Superior temporal gyrus (tissue), 1 donor: ENCODE measurements around the gene COL6A2.
"Not testable (repeated sequence)": the region's sequence is repeated elsewhere in the genome, so short reads cannot be mapped to it uniquely, and the experiment has no call there.

Source experiments
- DNase-seq: peaks from one replicate; pipeline ENCODE4 v3.0.0-alpha.2; 2016; ENCODE audit errors: extremely low spot score

COL6A2 gene

DNA sequence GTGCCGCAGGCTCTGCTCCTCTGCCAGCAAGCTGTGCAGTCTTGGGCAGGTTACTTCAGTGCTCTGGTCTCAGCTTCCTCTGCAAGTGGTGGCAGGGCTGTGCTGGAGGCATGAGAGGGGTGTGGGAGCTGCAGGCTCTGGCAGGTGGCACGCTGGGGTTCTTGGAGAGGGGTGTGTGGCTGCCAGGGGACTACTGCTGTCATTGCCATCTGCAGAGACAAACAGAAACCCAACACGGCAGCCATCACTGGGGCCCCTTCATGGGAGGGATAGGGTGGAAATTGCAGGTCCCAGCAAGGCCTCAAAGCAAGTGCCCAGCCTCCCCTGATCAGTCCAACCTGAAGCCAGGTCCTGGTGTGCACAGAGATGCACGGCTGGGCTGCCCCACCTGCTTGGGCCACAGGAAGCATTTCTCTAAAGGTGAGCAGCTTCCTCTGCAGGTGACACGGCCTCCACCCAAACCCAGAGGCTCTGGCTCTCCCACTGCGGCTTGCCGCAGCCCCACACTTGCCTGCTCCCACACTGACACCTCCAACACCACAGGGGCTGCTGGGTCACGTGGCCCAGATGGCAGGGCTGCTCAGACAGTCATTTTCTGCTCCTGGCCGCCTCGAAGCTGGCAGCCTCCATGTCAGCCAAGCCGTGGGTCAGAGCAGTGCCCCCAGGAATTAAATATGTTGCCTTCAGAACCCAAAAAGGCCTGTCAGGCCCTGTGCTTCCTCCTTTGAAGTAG is 4.1 kb upstream of the COL6A2 start:
- no peak for DNase-seq

DNA sequence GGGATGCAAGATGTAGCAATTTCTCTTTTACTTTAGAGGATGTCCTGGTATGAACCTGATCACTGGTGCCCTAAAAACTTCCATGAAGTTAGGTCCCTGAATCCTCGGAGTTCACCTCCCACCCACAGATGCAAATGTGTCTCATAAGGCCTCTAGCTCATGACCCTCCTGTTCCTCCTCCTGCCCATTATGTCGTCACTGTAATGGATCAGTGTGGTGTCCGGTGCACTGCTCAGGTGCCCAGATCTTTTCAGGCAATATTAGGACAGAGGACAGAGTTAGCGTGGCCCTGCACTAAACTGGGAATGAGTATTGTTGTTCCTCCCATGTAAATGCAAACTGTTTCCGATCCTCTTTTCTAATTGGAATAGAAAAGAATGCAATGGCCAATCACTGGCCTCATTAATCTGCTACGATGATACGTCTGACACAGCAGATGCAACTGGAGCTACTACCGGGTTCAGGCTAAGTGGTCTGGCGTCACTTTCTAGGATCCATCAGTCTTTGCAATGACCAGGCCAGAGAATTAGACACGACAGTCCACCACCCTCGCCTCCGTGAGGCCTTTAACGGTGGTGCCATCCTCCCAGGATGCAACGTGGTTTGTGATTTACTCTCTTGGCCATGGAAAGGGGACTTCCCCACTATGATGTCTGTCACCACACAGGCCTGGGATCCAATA is 3.4 kb upstream of the COL6A2 start:
- DNase-seq, result no peak

- DNase-seq, result no peak
Measured at GRCh38 chr21:46095083-46095719, 2.7 kb upstream of the COL6A2 start.

GRCh38 chr21:46095814-46096595 is 1.9 kb upstream of the COL6A2 start:
- no peak for DNase-seq

DNA sequence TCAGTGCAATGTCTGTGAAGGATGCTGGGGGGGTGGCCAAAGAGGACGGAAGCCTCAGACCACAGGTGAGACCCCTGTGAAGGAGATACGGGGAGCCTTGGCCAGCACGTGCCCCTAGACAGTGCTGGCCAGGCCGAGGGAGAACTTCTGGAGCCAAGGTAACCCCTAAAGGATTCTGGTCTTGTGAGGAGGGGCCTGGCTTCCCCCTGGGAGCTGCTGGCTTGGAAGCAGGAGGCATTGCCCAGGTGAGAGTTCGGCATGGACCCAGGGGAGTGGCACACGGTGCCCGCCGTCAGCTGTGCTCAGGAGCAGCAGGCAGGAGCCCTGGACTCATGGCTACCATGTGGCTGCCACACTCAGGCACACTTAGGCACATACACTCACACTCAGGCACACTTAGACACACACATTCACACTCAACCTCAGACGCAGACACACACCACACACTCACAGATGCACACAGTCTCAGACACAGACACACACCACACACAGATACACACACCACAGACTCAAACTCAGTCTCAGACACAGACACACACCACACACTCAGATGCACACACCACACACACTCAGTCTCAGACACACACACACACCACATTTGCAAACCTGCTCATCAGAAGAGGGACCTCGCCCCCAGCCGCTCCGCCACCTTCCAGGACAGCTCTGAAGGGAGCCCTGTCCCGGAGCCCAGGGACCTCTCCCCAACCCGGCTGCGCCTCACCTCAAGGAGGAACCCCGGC is 1.1 kb upstream of the COL6A2 start:
- DNase-seq, result no peak

- DNase-seq, result no peak
Measured at GRCh38 chr21:46098303-46099141, 610 bp downstream of the COL6A2 start.

- DNase-seq, result no peak
Measured at GRCh38 chr21:46099476-46099875, 1.6 kb downstream of the COL6A2 start.

DNA sequence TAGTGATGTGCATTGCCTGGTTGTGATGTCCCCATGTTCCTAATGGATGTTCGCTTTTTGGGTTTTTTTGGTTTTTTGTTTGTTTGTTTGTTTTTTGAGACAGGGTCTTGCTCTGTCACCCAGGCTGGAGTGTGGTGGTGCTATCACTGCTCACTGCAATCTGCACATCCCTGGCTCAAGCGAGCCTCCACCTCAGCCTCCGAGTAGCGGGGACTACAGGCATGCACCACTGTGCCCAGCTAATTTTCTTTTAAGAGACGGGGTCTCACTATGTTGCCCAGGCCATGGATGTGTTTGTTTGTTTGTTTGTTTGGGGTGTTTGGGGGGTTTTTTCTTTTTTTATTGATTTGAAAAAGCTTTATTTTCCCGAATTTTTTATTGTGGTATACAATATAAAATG is 2.1 kb downstream of the COL6A2 start:
- DNase-seq, result no peak

- DNase-seq, result no peak
Measured at GRCh38 chr21:46100426-46100825, 2.5 kb downstream of the COL6A2 start.

DNA sequence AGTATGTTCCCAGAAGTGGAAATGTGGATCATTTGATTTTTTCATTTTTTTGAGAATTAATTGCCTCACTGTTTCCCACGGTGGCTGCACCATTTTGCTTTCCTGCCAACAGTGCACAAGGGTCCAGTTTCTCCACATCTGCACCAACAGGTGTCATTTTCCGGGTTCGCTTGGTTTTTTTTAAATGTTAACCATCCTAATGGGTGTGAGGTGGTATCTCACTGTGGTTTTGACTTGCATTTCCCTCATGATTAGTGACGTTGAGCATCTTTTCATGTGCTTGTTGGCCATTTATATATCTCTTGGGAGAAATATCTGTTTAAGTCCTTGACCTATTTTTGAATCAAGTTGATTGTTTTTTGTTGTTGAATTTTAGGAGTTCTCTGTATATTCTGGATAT is 3.0 kb downstream of the COL6A2 start:
- no peak for DNase-seq

- DNase-seq, result no peak
Measured at GRCh38 chr21:46104104-46104503, 6.2 kb downstream of the COL6A2 start.

GRCh38 chr21:46107376-46107775 is 9.5 kb downstream of the COL6A2 start:
- DNase-seq, result not testable (repeated sequence)

DNA sequence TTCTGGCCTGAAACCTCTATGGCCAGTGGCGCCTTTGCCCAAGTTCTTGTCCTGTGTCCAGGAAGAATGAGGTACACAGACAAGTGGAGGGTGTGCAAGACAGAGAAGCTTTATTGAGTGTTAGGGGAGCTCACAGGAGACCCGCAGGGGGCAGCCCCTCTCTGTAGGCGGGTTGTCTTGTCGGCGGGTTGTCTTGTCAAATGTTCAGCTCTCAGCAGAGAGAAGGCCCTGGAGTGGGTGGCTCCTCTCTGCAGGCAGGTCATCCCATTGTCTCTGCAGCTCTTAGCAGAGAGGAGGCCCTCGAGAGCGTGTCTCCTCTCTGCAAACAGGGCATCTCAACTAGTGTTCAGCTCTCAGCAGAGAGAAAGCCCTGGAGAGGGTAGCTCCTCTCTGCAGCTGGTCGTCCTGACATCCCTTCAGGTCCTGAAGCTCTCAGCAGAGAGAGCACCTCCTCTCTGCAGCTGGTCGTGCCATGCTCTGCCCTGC is 11.0 kb downstream of the COL6A2 start:
- DNase-seq, result no peak

- no peak for DNase-seq
Measured at GRCh38 chr21:46109313-46110221, 11.7 kb downstream of the COL6A2 start.

GRCh38 chr21:46110499-46111192 is 12.7 kb downstream of the COL6A2 start:
- DNase-seq, result no peak

DNA sequence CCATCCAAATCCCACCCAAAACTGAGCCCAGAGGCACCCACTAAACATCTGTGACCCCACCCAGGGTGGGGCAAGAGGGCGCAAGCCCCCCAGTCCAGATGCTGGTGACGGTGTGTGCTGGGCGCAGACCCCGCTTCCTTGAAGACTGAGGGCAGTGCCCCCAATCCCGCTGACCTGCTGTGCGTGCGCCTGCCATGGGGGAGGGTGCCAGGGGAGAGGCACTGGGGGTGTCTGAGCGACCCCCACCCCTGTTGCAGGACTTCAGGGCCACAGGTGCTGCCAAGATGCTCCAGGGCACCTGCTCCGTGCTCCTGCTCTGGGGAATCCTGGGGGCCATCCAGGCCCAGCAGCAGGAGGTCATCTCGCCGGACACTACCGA is 13.3 kb downstream of the COL6A2 start:
- DNase-seq, result no peak

- no peak for DNase-seq
Measured at GRCh38 chr21:46111857-46112724, 14.2 kb downstream of the COL6A2 start.

DNA sequence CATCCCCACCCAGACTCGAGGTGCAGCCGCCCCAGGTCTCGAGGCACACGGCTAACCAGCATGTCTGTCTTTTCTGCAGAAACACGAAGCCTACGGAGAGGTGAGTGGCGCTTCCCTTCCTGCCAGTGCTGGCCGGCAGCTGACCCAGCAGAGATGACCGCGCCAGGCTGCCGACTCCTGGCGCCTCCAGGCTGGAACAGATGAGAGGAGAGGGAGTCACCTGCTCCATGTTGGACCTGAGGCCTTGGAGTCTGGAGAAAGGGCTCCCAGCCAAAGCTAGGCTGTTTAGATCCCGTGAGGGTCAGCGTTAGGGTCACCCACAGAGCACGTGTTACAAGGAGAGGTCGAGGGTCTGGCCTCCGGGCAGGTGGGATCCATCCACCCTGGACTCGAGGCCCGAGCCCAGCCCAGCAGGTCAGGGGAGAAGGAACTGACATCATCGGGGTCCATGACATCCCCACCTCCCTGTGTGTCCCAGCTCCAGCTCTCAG is 14.9 kb downstream of the COL6A2 start:
- no peak for DNase-seq
